ENCODE results near the gene SNAPIN.
"Not testable (repeated sequence)": the region's sequence is repeated elsewhere in the genome, so short reads cannot be mapped to it uniquely, and the experiment has no call there.

The SNAPIN gene

GRCh38 chr1:153626904-153627714, 31.4 kb upstream of the SNAPIN start, which contains the start of gene S100A13:
Gene S100A13 (minus strand): TSS chr1:153627505. CDS start chr1:153626472, 1,033 bp downstream.
- peak; percentile 98 for DNase-seq (ENCODE audit: low spot score)

- DNase-seq (ENCODE audit: low spot score): peak; percentile 52
Observed at GRCh38 chr1:153627715-153628626, 30.5 kb upstream of the SNAPIN start, which contains the start of gene S100A1. Gene S100A1 (plus strand): TSS chr1:153628434. CDS start chr1:153630522, 2,088 bp downstream.

DNA sequence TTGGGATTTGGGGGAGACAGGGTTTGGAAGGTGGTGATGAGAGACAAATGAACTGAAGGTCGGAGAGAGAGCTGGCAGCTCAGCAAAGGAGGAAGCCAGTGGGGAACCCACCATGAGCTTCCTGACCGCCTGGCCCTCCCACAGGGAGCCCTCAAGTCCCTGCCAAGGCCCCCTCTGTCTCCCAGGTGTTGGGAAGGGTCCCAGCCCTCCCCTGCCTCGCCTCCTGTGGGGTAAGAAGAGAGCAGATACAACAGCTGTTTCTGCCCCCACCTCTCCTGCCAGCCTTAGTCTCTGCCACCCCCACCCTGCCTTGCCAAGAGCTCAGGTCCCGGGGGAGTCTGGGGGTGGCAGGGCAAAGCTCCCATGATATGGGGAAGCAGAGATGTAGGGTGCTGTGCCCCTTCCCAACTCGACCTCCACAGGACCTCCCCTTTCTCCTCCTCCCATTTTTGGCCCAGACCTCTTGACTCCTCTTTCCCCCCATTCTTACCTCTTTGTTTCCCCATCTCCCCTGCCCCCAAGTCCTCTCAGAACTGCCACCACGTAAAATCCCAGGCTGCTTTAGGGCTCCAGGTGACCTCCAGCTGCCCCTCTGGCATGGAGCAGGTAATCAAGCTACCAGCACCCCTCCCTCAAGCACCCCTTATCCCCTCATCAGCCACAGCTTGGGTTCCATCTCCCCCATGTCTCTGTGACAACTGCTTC, 29.7 kb upstream of the SNAPIN start:
- DNase-seq (ENCODE audit: low spot score): no peak

- no peak for DNase-seq (ENCODE audit: low spot score)
Observed at GRCh38 chr1:153629343-153629665, 29.2 kb upstream of the SNAPIN start.

- no peak for DNase-seq (ENCODE audit: low spot score)
Observed at GRCh38 chr1:153629971-153630370, 28.5 kb upstream of the SNAPIN start.

DNA sequence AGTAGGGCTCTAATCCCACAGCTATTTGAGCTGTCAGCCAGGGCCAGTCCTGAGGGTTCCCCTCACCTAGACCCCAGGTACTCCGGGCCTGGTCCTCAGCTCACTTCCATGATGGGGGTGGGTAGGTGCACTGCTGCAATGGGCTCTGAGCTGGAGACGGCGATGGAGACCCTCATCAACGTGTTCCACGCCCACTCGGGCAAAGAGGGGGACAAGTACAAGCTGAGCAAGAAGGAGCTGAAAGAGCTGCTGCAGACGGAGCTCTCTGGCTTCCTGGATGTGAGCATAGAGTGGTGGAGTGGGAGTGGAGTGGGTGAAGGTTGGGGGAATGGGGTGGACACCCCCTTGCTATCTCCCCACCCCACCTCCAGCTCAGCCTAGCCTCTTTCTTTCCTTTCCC, 28.1 kb upstream of the SNAPIN start:
- no peak for DNase-seq (ENCODE audit: low spot score)

DNA sequence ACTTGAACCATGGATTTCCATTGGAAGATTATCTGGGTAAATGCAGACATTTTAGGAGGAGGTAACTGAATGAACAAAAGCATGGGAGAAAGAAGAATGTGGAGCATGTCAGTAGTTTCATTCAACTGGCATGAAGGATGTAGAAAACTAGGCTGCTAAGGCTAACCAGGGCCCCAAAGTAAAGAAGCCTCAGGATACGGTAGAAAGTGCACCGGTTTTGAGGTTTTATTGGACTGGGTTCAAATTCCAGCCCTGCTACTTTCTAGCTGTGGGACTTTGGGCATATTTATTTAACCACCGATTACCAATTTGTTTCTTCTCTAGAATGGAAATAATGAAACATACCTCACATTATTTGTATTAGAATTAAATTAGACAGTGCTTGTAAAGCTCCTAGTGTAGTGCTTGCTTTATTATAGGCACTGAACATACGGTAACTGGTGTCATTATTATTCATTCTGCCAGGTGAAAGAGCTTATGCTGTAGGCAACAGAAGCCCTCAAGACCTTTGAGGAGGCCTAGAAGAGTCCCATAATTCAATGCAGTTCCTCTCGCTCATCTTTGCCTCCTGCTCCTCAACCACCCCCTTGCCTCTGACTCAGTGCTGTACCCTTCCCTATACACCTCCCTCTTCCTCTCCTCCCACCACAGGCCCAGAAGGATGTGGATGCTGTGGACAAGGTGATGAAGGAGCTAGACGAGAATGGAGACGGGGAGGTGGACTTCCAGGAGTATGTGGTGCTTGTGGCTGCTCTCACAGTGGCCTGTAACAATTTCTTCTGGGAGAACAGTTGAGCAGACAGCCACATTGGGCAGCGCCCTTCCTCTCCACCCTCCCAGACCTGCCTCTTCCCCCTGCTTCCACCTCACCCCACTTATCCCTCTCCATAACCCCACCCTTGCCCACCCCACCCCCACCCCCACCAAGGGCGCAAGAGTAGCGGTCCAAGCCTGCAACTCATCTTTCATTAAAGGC, 27.2 kb upstream of the SNAPIN start:
- peak; percentile 18 for DNase-seq (ENCODE audit: low spot score)

GRCh38 chr1:153633161-153633753, 25.2 kb upstream of the SNAPIN start:
- no peak for DNase-seq (ENCODE audit: low spot score)

GRCh38 chr1:153633754-153634665, 24.5 kb upstream of the SNAPIN start, which contains the start of gene CHTOP:
Gene CHTOP (plus strand): TSS chr1:153634066. CDS start chr1:153636589, 2,523 bp downstream.
- DNase-seq (ENCODE audit: low spot score): peak; percentile 99

DNA sequence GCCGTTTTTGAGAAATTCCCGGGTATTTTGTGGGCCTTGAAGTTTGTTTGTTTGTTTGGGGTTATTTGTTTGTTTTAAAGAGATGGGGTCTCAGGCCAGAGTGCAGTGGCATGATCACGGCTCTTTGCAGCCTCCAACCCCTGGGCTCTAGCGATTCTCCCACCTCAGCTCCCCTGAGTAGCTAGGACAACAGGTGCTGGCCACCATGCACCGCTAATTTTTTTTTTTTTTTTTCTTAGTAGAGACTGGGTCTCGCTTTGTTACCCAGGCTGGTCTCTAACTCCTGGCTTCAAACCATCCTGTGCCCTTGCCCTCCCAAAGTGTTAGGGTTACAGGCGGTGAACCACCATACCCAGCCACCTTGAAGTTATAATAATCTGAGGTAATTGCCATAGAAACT, 22.6 kb upstream of the SNAPIN start:
- no peak for DNase-seq (ENCODE audit: low spot score)

GRCh38 chr1:153636312-153636711, 22.2 kb upstream of the SNAPIN start:
- DNase-seq (ENCODE audit: low spot score): no peak

DNA sequence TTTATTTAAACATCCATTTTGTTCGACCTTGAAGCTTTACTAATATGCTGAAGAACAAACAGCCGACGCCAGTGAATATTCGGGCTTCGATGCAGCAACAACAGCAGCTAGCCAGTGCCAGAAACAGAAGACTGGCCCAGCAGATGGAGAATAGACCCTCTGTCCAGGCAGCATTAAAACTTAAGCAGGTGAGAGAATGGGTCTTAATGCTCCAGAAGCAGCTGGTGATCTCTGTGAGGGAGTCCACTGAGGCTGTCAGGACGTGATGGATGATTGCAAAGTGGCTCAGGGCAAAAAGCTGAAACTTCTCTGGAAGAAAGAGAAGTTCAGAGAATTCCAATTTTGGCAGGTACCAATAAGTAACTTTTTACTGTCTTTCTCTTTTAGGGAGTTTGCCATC, 20.2 kb upstream of the SNAPIN start:
- DNase-seq (ENCODE audit: low spot score): no peak

DNA sequence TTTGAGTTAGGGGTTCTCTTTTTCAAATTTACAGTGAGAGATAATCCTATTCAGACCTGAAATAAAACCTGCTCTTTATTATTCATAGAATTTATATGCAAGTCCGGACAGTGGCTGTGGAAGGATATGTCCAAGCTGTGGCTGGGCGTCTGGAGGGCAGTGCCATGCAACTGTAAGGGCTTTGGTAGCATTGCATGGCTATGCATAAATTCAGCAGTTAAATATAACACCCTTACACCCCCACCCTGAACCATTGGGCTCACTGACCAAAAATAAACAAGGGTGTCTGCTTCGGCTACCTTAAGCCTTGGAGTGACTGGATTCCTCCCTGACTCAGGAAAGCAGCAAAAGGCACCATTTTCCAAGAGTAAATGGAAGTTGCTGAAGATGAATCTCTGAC, 19.2 kb upstream of the SNAPIN start:
- no peak for DNase-seq (ENCODE audit: low spot score)

DNA sequence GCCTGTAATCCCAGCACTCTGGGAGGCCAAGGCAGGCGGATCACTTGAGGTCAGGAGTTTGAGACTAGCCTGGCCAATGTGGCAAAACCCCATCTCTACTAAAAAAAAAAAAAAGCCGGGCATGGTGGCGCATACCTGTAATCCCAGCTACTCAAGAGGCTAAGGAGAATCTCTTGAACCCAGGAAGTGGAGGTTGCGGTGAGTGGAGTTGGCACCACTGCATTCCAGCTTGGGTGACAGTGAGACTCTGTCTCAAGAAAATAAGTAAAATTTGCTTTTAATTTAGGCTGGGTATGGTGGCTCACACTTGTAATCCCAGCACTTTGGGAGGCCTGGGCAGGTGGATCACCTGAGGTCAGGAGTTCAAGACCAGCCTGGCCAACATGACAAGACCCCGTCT, 18.3 kb upstream of the SNAPIN start:
- DNase-seq (ENCODE audit: low spot score): not testable (repeated sequence)

DNA sequence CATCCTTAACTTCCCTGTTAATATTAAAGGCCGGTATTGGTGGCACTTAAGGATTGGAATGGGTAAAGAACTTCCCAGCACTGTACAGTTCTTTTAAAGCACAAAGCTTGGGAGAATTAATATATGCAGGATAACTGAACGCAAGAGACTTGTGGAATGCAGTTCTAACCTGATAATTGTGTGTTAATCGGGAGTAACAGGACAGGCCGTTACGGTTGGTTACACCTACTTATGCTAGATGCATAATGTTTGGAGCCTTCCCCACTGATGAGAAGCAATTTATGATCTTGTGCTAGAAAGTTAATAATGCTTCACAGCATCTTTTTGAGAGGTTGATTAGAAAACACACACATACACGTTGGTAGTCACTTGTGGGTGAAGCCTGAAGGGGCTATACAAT, 17.6 kb upstream of the SNAPIN start:
- no peak for DNase-seq (ENCODE audit: low spot score)

DNA sequence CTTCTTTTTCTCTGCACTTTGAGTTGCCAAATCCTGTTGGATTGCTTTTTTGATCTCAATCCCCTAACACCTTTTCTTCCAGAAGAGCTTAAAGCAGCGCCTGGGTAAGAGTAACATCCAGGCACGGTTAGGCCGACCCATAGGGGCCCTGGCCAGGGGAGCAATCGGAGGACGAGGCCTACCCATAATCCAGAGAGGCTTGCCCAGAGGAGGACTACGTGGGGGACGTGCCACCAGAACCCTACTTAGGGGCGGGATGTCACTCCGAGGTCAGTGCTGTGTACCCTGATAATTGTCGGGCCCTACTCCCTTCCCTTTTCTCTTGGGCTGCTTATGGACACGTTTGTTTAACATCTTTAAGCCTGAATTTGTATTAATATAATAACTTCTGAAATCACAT, 16.3 kb upstream of the SNAPIN start:
- DNase-seq (ENCODE audit: low spot score): no peak

GRCh38 chr1:153643100-153643499, 15.4 kb upstream of the SNAPIN start:
- no peak for DNase-seq (ENCODE audit: low spot score)

DNA sequence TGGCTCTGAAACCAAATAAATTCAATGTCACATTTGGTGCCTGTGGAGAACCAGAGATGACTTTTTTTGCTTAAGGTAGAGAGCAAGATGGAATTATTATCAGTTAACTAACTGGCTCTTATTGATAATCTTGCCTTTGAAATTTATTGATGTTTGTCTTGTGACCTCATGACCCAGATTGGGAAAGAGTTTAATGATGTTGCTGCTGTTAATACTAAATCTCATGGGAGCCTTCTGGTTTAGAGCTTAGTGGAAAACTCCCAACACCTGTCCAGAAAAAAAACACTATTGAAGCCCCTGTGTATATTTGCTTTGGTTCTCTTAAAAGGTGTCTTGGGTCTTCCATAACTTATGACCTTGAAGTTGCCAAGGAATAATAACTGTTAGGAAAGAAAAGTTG, 14.7 kb upstream of the SNAPIN start:
- DNase-seq (ENCODE audit: low spot score): no peak

- DNase-seq (ENCODE audit: low spot score): no peak
Observed at GRCh38 chr1:153646672-153647345, 11.7 kb upstream of the SNAPIN start.

Data from kidney tubule cell (primary cell).